NCI-H1436 treated with DMSO at 0.1 percent for 48 hours (cell line): ENCODE data around the gene IGSF23.

ENCODE experiments used
- DNase-seq: peaks from one replicate; lab custom pipeline; 2025; lab: John Stamatoyannopoulos, UW

Gene IGSF23

GRCh38 chr19:44641501-44642265 lies 28.3 kb downstream of the IGSF23 start:
- DNase-seq, result no peak

GRCh38 chr19:44642377-44642776 lies 29.0 kb downstream of the IGSF23 start:
- DNase-seq, result no peak

GRCh38 chr19:44643605-44644401 lies 30.4 kb downstream of the IGSF23 start, which contains the start of gene PVR:
Gene PVR, plus strand, starts transcription at chr19:44643910. Its CDS starts 187 bp downstream, at chr19:44644097.
- DNase-seq, result no peak

- no peak for DNase-seq
Measured at GRCh38 chr19:44644402-44645016, 31.1 kb downstream of the IGSF23 start.

GRCh38 chr19:44645407-44646048 lies 32.2 kb downstream of the IGSF23 start:
- no peak for DNase-seq

- DNase-seq, result no peak
Measured at GRCh38 chr19:44646049-44646416, 32.7 kb downstream of the IGSF23 start.

- no peak for DNase-seq
Measured at GRCh38 chr19:44647144-44647543, 33.8 kb downstream of the IGSF23 start.

GRCh38 chr19:44648631-44649251 lies 35.4 kb downstream of the IGSF23 start:
- no peak for DNase-seq

- DNase-seq, result no peak
Measured at GRCh38 chr19:44649578-44650145, 36.3 kb downstream of the IGSF23 start.

- no peak for DNase-seq
Measured at GRCh38 chr19:44653343-44653742, 40.0 kb downstream of the IGSF23 start.

- DNase-seq, result no peak
Measured at GRCh38 chr19:44653977-44654774, 40.8 kb downstream of the IGSF23 start.

GRCh38 chr19:44657211-44657921 lies 44.0 kb downstream of the IGSF23 start:
- no peak for DNase-seq

- no peak for DNase-seq
Measured at GRCh38 chr19:44658069-44658733, 44.8 kb downstream of the IGSF23 start.

- no peak for DNase-seq
Measured at GRCh38 chr19:44660081-44660480, 46.7 kb downstream of the IGSF23 start.

GRCh38 chr19:44661205-44661604 lies 47.8 kb downstream of the IGSF23 start:
- DNase-seq, result no peak

- DNase-seq, result no peak
Measured at GRCh38 chr19:44661904-44662303, 48.5 kb downstream of the IGSF23 start.

GRCh38 chr19:44662691-44663385 lies 49.5 kb downstream of the IGSF23 start:
- DNase-seq, result no peak

- DNase-seq, result no peak
Measured at GRCh38 chr19:44663996-44664395, 50.6 kb downstream of the IGSF23 start.

- DNase-seq, result no peak
Measured at GRCh38 chr19:44664976-44665375, 51.6 kb downstream of the IGSF23 start.
